ENCODE results near the gene PTPRG.

GRCh38 chr3:62233065-62233464, 671.7 kb downstream of the PTPRG start:
- no peak for TF ChIP-seq CTCF (IDR thresholded peaks at IDR 0.05)
- no peak for TF ChIP-seq EP300 (IDR thresholded peaks at IDR 0.05)
- no peak for TF ChIP-seq POLR2A (IDR thresholded peaks at IDR 0.05)
